Measurements from ENCODE around the gene SVBP. TPM values are rescaled to one million over a fixed set of nuclear protein-coding genes. Genes with fewer than 3 reads are reported as not detected.

The SVBP gene
- total RNA-seq, 1 experiment from 2014 or later = 10.1 TPM

- in situ Hi-C loops (cut with HindIII; ENCODE audit: low pct_unique_long_range_greater_than_20kb, low sequenced_read_pairs) = no loop called here
- no peak for DNase-seq (ENCODE audit: low read depth, low spot score)
These were observed 28.7 kb upstream of the SVBP start for GRCh38 chr1:42845866-42846256.

DNA sequence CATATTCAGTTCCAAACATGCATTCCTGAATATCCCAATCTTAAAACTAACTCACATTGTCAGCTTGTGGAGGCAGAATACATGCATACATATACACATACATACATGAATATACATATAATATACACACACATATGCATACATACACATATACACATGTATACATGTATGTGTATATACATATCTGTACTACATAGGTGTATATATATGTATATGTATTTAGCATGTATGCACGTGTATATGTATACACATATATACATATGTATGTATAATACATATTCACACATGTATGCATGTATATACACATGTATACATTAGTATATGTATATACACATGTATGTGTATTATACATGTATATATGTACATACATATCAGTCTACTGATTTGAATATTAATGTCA is 28.0 kb upstream of the SVBP start:
- DNase-seq (ENCODE audit: low read depth, low spot score) = no peak
- in situ Hi-C loops (cut with HindIII; ENCODE audit: low pct_unique_long_range_greater_than_20kb, low sequenced_read_pairs) = no loop called here

- in situ Hi-C loops (cut with HindIII; ENCODE audit: low pct_unique_long_range_greater_than_20kb, low sequenced_read_pairs) = no loop called here
- no peak for DNase-seq (ENCODE audit: low read depth, low spot score)
These were observed 27.5 kb upstream of the SVBP start for GRCh38 chr1:42844592-42845140.

DNA sequence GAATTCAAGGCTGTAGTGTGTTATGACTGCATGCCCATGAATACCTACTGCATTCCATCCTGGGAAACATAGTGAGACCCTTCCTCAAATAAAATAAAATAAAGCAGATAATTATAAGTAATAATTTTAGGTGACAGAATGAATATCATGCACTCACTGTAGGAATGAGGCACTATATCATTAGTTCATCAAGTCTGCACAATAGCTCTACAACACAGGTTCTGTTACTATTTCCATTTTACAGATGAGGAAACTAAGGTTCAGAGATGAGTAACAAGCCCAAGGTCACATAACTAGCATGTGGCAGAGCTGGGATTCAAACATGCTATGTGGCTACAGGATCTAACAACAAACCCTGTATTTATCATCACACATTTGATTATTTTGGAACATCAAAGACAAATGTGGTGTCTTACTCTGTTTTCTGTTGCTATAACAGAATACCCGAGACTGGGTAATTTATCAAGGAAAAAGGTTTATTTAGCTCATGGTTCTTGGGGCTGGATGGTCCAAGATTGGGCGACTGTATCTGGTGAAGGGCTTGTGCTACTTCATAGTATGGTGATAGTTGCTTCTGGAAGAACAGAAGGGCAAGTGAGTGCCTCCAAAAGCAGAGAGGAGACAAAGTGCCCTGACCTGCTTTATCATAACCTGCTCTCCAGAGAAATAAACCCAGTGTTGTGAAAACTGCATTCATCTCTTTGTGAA is 24.4 kb upstream of the SVBP start:
- DNase-seq (ENCODE audit: low read depth, low spot score) = no peak
- in situ Hi-C loops (cut with HindIII; ENCODE audit: low pct_unique_long_range_greater_than_20kb, low sequenced_read_pairs) = no loop called here

DNA sequence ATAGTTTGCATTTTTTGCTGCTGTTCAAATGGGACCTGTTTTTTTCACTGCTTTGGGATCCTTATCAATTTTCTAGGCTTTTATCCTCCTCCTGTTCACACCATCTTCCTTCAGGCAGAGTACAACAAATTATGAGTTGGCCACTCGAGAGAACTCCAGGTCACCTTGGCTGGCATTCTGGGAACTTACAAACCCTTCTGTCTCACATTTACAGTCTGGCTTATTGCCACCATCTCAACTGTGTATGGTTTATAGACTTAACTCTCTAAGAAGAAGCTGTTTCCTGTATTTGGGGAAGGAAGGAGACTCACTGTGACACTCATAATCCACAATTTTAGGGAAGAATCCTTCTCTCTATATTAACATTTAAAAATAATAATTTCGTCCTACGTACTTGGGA is 23.8 kb upstream of the SVBP start:
- in situ Hi-C loops (cut with HindIII; ENCODE audit: low pct_unique_long_range_greater_than_20kb, low sequenced_read_pairs) = no loop called here
- no peak for DNase-seq (ENCODE audit: low read depth, low spot score)

DNA sequence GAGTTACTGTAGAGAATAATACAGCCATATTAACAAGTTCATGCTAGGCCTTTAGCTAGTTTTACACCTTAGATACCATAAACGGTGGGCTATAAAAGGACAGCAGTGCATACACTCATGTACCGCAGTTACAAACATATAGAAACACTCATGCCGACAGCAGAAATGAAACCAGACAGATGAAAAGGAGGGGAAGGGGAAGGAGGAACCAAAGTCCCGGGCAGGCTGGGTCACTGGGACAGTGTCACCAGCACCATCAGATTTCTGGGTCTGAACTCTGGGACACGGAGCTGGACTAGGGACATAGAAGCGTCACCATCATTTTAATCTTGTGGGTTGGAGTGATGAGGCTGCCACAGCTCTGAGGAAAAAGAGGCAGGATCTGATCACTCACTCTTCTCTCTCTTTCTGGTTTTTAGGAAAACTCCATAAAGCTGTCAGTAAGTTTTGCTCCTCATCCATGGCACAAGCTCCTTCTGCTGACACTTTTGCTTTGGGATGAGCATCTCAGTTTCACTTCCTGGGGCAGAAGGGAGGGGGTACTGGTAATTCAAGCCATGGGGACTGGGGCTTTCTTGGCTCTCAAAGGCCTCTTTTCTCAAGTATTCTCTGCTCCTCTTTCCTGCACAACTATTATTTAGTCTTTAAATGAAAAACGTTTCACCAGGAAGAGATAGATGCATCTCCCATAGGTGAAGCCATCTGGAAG is 21.4 kb upstream of the SVBP start:
- in situ Hi-C loops (cut with HindIII; ENCODE audit: low pct_unique_long_range_greater_than_20kb, low sequenced_read_pairs) = no loop called here
- no peak for DNase-seq (ENCODE audit: low read depth, low spot score)

DNA sequence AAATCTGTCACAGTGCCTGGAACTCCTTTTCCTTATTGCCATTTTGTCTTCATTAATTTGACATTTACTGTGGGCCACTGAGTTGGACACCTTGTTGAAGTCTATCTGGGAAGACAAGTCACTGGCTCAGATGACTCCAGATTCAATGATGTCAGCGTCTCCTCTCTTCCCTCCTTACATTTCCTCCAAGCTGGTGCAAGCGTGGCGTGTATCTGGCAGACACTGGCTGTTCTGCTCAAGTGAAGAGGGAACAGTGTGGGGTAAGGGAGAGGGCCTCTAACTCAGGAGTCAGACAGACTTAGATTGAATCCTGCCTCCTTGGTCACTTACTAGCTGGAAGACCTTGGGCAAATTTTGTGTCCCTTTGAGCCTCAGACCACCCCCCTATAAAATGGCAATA is 20.5 kb upstream of the SVBP start:
- no peak for DNase-seq (ENCODE audit: low read depth, low spot score)
- in situ Hi-C loops (cut with HindIII; ENCODE audit: low pct_unique_long_range_greater_than_20kb, low sequenced_read_pairs) = no loop called here

DNA sequence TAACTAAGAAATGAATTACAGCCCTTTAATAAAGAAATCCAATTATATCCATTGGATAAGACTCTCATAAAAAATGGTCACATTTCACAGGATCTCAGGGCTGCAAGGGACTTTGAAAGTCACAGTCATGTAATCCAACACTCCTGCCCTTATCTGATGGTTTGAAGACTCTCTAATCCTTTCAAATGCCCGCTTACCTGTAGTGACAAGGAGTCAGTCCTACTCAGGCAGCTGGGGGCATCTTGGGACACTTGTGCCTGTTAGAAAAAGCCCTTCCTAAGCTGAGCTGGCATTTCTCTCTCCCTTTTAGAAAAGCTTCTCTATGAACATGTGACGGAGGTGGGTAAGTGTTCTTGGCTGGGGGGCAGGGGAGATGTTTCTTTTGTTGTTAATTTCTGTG is 18.2 kb upstream of the SVBP start:
- no peak for DNase-seq (ENCODE audit: low read depth, low spot score)
- in situ Hi-C loops (cut with HindIII; ENCODE audit: low pct_unique_long_range_greater_than_20kb, low sequenced_read_pairs) = no loop called here

DNA sequence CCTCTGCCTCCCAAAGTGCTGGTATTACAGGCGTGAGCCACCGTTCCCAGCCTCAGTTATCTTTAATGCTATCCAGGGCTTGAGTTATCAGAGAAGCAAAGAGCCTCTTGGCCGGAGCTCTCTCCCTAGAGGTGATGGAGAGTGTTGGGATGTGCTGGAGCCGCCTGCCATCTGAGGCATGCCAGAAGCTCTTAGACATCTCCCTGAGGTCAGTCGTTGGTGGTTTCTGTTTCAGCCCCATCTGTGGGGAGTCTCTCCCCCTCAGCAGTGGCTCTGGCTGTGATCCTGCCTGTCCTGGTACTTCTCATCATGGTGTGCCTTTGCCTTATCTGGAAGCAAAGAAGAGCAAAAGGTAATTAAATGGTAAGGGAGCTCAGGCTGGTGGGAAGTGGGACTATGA is 17.6 kb upstream of the SVBP start:
- in situ Hi-C loops (cut with HindIII; ENCODE audit: low pct_unique_long_range_greater_than_20kb, low sequenced_read_pairs) = no loop called here
- no peak for DNase-seq (ENCODE audit: low read depth, low spot score)

DNA sequence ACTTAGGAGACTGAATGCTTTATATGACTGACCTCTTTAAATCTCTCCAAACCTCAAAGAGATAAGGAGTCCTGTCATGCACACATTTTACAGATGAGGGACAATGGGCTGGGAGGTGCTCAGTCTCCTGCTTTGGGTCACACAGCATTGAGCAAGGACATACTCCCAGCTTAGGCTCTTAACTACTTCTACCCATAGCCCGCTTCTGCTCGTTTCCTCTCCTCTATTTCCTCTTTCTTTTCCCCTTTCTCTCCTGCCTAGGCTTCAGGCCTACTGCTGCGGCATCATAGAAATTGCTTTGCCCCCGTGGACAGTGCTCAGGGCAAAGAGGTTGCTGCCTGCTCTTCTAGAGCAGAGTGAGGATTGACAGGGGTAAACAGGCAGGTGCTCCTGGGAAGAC is 16.8 kb upstream of the SVBP start:
- DNase-seq (ENCODE audit: low read depth, low spot score) = no peak
- in situ Hi-C loops (cut with HindIII; ENCODE audit: low pct_unique_long_range_greater_than_20kb, low sequenced_read_pairs) = no loop called here

DNA sequence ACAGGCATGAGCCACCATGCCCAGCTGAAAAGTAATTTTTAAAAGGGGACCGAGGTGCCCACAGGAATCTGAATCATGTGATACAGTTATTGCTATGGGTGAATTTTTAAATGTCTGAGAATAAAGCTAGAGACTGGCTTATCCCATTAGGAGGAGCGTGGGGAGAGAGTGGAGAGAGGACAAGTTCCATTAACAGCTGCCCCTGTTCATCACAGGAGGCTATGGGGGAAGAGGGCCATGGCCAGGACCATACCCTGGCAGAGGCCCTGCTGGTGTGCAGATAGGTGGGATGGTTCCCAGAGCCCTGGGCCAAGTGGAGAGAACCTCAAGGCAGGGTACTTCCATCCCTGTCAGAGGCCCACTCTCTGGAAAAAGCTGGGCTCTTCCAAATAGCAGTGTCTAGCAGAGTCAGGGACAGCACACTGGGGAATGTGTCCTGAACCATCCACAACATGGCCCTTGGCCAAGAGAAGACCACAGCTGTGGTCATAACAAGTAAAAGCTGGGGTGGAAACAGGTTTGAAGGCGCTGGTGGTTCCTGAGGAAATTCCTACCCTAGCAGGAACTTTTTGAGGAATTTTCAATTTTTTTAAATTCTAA is 15.5 kb upstream of the SVBP start:
- in situ Hi-C loops (cut with HindIII; ENCODE audit: low pct_unique_long_range_greater_than_20kb, low sequenced_read_pairs) = no loop called here

GRCh38 chr1:42831273-42831672 is 14.1 kb upstream of the SVBP start:
- in situ Hi-C loops (cut with HindIII; ENCODE audit: low pct_unique_long_range_greater_than_20kb, low sequenced_read_pairs) = no loop called here
- DNase-seq (ENCODE audit: low read depth, low spot score) = no peak

More for the DNA sequence above, 15.5 kb upstream of the SVBP start:
- DNase-seq (ENCODE audit: low read depth, low spot score) = no peak

DNA sequence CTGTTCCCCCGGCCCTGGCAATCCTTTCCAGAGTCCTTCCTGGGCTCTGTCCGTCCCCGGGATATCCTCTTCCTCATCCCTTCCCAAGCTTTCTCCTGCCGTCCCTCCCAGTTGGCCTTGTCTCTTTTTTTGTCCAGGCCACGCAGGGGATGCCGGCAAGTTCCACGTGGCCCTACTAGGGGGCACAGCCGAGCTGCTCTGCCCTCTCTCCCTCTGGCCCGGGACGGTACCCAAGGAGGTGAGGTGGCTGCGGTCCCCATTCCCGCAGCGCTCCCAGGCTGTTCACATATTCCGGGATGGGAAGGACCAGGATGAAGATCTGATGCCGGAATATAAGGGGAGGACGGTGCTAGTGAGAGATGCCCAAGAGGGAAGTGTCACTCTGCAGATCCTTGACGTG is 13.4 kb upstream of the SVBP start:
- in situ Hi-C loops (cut with HindIII; ENCODE audit: low pct_unique_long_range_greater_than_20kb, low sequenced_read_pairs) = no loop called here
- no peak for DNase-seq (ENCODE audit: low read depth, low spot score)

- DNase-seq (ENCODE audit: low read depth, low spot score) = no peak
- in situ Hi-C loops (cut with HindIII; ENCODE audit: low pct_unique_long_range_greater_than_20kb, low sequenced_read_pairs) = no loop called here
These were observed 8.0 kb upstream of the SVBP start for GRCh38 chr1:42825036-42825851.

DNA sequence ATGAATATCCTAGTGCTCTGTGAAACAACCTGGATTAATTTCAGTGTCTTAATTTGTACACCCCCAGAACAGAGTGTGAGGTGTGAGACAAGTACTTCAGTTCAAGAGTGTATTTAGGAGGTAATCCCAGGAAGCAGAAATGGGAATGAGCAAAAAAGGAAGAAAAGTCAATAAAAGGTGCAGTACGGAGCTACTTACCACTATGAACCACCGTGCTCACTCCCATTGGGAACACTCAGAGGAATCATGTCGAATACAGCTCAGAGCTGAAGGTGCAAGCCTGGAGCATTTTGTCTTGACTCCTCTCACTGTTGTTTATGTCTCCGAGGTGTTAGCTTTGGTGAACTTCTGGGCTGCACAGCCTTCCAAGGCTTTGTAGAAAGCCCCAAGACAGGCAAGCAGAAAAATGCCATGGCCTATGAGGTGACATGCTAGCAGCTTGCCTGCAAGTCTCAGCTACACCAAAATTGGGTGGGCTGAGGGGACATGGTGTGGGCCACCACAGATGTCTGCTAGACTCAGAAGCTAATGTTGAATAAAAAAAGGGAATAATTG is 7.4 kb upstream of the SVBP start:
- in situ Hi-C loops (cut with HindIII; ENCODE audit: low pct_unique_long_range_greater_than_20kb, low sequenced_read_pairs) = no loop called here
- DNase-seq (ENCODE audit: low read depth, low spot score) = no peak

GRCh38 chr1:42822800-42823392 is 5.7 kb upstream of the SVBP start:
- in situ Hi-C loops (cut with HindIII; ENCODE audit: low pct_unique_long_range_greater_than_20kb, low sequenced_read_pairs) = no loop called here
- no peak for DNase-seq (ENCODE audit: low read depth, low spot score)

DNA sequence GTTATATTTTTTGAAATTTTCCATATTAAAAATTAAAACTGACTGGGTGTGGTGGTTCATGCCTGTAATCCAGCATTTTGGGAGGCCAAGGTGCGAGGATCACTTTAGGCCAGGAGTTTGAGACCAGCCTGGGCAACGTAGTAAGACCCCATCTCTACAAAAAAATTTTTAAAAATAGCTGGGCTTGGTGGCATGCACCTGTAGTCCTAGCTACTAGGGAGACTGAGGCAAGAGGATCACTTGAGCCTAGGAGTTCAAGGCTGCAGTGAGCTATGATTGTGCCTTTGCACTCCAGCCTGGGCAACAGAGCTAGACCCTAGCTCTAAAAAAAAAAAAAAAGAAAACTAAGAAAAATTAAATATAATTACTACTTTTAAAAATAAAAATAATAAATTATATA is 4.5 kb upstream of the SVBP start:
- DNase-seq (ENCODE audit: low read depth, low spot score) = no peak
- in situ Hi-C loops (cut with HindIII; ENCODE audit: low pct_unique_long_range_greater_than_20kb, low sequenced_read_pairs) = no loop called here

Measured in SK-MEL-5 (cell line).